GM12878 (cell line): Measurements from ENCODE around the gene BZW1. TPM values are rescaled to one million over a fixed set of nuclear protein-coding genes. Genes with fewer than 3 reads are reported as not detected.

Experiments
- CUX1 ChIP-seq: IDR thresholded peaks from 2 replicates; pipeline ENCODE4 v1.6.1; 2012; ENCODE audit warnings: improper control_type of control experiment, low read depth, low read length; ENCODE audit not compliant: insufficient replicate concordance
- IKZF2 ChIP-seq, 2 experiments: fragments of 450-650 bp; IDR thresholded peaks; 2 replicates each; pipeline ENCODE4 v1.6.1; 2017; ENCODE audit warnings: mild to moderate bottlenecking in 2 of 2, moderate library complexity in 2 of 2
- polyA plus RNA-seq, 11 experiments: library from polyadenylated mRNA; depleted of rRNA in 4 of 11; unstranded in 6 of 11; stranded (reverse) in 5 of 11; fragments of >200 nt; fragmentation: Nextera tagmentation in 4 of 11; fragmentation: Illumina TruSeq in 1 of 11; extraction: Ambion mirVana in 4 of 11; extraction: Trizol in 1 of 11; gene quantifications; 1 replicate in 1 of 11; 2 replicates in 10 of 11; pipeline versions ENCODE4 v1.2.1 to v1.2.3, GENCODE V29; 2011 to 2016; ENCODE audit warnings: inconsistent platforms in 2 of 11, missing spikeins in 2 of 11, low read depth in 1 of 11
- total RNA-seq, 4 experiments: library from RNA; depleted of rRNA in 3 of 4; stranded (reverse); fragments of >200 nt in 3 of 4; fragmentation: Illumina TruSeq in 1 of 4; extraction: Trizol in 1 of 4; gene quantifications; 2 replicates each; pipeline versions ENCODE4 v1.2.1 to v1.2.3, GENCODE V29; 2013 to 2021
- TF ChIP-seq, protein P1 (sequence below): fragments of 450-650 bp; IDR thresholded peaks from 2 replicates; pipeline ENCODE4 v1.6.1; 2016; ENCODE audit warnings: mild to moderate bottlenecking, moderate library complexity, borderline replicate concordance
- TF ChIP-seq, protein P2 (sequence below): fragments of 450-650 bp; IDR thresholded peaks from 2 replicates; pipeline ENCODE4 v1.6.1; 2017; ENCODE audit warnings: mild to moderate bottlenecking, moderate library complexity

BZW1 gene
- total and polyA plus RNA-seq, 10 of the 15 experiments (the other 5 are each of a cell fraction or from before 2014, with no cell fraction given) = 186 to 349 (median 269) TPM

- TF ChIP-seq CUX1 = no peak
- TF ChIP-seq, protein P1, sequence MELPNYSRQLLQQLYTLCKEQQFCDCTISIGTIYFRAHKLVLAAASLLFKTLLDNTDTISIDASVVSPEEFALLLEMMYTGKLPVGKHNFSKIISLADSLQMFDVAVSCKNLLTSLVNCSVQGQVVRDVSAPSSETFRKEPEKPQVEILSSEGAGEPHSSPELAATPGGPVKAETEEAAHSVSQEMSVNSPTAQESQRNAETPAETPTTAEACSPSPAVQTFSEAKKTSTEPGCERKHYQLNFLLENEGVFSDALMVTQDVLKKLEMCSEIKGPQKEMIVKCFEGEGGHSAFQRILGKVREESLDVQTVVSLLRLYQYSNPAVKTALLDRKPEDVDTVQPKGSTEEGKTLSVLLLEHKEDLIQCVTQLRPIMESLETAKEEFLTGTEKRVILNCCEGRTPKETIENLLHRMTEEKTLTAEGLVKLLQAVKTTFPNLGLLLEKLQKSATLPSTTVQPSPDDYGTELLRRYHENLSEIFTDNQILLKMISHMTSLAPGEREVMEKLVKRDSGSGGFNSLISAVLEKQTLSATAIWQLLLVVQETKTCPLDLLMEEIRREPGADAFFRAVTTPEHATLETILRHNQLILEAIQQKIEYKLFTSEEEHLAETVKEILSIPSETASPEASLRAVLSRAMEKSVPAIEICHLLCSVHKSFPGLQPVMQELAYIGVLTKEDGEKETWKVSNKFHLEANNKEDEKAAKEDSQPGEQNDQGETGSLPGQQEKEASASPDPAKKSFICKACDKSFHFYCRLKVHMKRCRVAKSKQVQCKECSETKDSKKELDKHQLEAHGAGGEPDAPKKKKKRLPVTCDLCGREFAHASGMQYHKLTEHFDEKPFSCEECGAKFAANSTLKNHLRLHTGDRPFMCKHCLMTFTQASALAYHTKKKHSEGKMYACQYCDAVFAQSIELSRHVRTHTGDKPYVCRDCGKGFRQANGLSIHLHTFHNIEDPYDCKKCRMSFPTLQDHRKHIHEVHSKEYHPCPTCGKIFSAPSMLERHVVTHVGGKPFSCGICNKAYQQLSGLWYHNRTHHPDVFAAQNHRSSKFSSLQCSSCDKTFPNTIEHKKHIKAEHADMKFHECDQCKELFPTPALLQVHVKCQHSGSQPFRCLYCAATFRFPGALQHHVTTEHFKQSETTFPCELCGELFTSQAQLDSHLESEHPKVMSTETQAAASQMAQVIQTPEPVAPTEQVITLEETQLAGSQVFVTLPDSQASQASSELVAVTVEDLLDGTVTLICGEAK = no peak
- TF ChIP-seq, protein P2, sequence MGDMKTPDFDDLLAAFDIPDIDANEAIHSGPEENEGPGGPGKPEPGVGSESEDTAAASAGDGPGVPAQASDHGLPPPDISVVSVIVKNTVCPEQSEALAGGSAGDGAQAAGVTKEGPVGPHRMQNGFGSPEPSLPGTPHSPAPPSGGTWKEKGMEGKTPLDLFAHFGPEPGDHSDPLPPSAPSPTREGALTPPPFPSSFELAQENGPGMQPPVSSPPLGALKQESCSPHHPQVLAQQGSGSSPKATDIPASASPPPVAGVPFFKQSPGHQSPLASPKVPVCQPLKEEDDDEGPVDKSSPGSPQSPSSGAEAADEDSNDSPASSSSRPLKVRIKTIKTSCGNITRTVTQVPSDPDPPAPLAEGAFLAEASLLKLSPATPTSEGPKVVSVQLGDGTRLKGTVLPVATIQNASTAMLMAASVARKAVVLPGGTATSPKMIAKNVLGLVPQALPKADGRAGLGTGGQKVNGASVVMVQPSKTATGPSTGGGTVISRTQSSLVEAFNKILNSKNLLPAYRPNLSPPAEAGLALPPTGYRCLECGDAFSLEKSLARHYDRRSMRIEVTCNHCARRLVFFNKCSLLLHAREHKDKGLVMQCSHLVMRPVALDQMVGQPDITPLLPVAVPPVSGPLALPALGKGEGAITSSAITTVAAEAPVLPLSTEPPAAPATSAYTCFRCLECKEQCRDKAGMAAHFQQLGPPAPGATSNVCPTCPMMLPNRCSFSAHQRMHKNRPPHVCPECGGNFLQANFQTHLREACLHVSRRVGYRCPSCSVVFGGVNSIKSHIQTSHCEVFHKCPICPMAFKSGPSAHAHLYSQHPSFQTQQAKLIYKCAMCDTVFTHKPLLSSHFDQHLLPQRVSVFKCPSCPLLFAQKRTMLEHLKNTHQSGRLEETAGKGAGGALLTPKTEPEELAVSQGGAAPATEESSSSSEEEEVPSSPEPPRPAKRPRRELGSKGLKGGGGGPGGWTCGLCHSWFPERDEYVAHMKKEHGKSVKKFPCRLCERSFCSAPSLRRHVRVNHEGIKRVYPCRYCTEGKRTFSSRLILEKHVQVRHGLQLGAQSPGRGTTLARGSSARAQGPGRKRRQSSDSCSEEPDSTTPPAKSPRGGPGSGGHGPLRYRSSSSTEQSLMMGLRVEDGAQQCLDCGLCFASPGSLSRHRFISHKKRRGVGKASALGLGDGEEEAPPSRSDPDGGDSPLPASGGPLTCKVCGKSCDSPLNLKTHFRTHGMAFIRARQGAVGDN = no peak
- TF ChIP-seq IKZF2 (IDR thresholded peaks at IDR 0.05) = no peak
Observed at GRCh38 chr2:200845194-200845593, 33.5 kb downstream of the BZW1 start (continued).
